Cardiac fibroblast (primary cell): ENCODE measurements around the gene TMEM201.

ENCODE experiments used
- DNase-seq, 2 donors: peaks; one replicate each; pipeline versions ENCODE4 v3.0.0 to v3.0.0-alpha.2; 2010; ENCODE audit warnings: low read depth in 2 of 2
- H3K4me3 ChIP-seq, 2 donors: replicated peaks in 1 of 2; 1 replicate in 1 of 2; 2 replicates in 1 of 2; pipeline ENCODE4 v1.5.1; 2011; ENCODE audit warnings: low read depth in 2 of 2, low read length in 2 of 2, mild to moderate bottlenecking in 2 of 2, moderate library complexity in 1 of 2
- TF ChIP-seq, protein P1 (sequence below): IDR thresholded peaks from one replicate; pipeline ENCODE4 v1.5.1; 2011; ENCODE audit warnings: low read depth, mild to moderate bottlenecking, low read length, inconsistent platforms

The TMEM201 gene

DNA sequence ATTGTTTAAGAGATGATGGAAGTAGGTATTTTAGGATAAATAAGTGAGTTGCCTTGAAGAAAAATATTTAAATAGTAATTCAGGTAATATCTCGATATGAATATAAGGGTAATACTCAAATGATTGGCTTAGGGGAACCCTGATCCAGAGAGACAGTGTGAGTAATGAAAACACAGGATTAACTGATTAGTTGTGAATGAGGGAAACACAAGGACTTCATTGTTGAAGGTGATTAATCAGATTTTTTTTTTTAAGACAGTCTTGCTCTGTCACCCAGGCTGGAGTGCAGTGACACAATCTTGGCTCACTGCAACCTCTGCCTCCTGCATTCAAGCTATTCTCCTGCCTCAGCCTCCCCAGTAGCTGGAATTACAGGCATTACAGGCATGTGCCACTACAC lies 36.7 kb upstream of the TMEM201 start:
- no peak for DNase-seq
- H3K4me3 ChIP-seq = no peak overlapping the region
- TF ChIP-seq, protein P1, sequence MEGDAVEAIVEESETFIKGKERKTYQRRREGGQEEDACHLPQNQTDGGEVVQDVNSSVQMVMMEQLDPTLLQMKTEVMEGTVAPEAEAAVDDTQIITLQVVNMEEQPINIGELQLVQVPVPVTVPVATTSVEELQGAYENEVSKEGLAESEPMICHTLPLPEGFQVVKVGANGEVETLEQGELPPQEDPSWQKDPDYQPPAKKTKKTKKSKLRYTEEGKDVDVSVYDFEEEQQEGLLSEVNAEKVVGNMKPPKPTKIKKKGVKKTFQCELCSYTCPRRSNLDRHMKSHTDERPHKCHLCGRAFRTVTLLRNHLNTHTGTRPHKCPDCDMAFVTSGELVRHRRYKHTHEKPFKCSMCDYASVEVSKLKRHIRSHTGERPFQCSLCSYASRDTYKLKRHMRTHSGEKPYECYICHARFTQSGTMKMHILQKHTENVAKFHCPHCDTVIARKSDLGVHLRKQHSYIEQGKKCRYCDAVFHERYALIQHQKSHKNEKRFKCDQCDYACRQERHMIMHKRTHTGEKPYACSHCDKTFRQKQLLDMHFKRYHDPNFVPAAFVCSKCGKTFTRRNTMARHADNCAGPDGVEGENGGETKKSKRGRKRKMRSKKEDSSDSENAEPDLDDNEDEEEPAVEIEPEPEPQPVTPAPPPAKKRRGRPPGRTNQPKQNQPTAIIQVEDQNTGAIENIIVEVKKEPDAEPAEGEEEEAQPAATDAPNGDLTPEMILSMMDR = no peak

- TF ChIP-seq, protein P1 = no peak
- no peak overlapping the region for H3K4me3 ChIP-seq
- DNase-seq = no peak
These were observed 35.0 kb upstream of the TMEM201 start for GRCh38 chr1:9553736-9554144.

GRCh38 chr1:9555942-9556341 lies 32.8 kb upstream of the TMEM201 start:
- TF ChIP-seq, protein P1 = no peak
- DNase-seq = no peak
- H3K4me3 ChIP-seq = no peak overlapping the region

DNA sequence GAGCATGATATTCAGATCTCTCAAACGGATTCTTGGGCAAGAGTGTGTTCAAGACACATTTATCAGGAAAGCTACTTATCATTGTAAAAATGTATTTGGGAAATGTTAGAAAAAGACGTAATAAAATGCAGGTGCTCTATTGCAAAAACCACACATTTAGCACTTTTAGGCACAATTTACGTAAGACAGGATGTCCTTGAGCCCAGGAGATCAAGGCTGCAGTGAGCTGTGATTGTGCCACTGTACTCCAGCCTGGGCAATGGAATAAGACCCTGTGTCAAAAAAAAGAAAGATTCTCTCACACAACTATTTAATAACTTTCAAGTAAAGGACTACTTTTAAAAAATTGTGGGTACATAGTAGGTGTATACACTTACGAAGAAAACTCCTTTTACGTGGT lies 31.1 kb upstream of the TMEM201 start:
- TF ChIP-seq, protein P1 = no peak
- H3K4me3 ChIP-seq = no peak overlapping the region
- DNase-seq = no peak

GRCh38 chr1:9558271-9558945 lies 30.3 kb upstream of the TMEM201 start:
- TF ChIP-seq, protein P1 = no peak
- no peak for DNase-seq

DNA sequence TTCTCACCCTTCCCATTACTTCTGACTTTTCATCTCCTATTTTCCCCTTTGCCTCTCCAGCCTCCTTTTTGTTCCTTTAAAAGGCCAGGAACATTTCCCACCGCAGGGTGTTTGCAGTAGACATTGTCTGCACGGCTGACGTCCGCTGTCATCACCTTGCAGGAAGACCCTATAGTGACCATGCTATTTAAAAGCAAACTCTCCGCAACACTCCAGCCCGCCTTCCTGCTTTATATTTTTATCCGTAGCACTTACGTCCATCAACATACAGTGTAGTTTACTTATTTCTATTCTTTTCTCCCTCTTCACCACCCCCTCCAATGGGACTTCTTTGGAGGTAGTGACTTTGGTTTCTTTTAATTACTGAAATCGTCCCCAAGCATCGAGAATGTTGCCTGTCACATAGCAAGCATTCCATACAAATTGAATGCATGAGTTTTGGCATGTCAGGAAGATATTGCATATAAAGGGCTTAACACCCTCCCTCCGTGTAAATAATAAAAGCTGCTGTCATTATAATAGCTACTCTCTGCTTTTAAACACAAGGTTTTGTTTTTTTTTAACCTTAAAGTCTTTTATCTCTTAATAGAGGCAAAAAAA lies 29.7 kb upstream of the TMEM201 start:
- DNase-seq = no peak
- TF ChIP-seq, protein P1 = no peak
- no peak overlapping the region for H3K4me3 ChIP-seq

More at GRCh38 chr1:9558271-9558945, 30.3 kb upstream of the TMEM201 start:
- H3K4me3 ChIP-seq = no peak overlapping the region
